Kasumi-1 (cell line): ENCODE data around the gene ANKS1A.

ENCODE experiments used
- DNase-seq, 2 experiments: peaks; one replicate each; lab custom pipeline; 2025; lab: John Stamatoyannopoulos, UW

The ANKS1A gene

GRCh38 chr6:35071347-35071994, 182.4 kb downstream of the ANKS1A start:
- DNase-seq: no peak

GRCh38 chr6:35072051-35072697, 183.1 kb downstream of the ANKS1A start:
- DNase-seq: no peak

- DNase-seq: no peak
Measured at GRCh38 chr6:35072698-35073055, 183.6 kb downstream of the ANKS1A start.

GRCh38 chr6:35073211-35073610, 184.2 kb downstream of the ANKS1A start:
- DNase-seq: no peak

- DNase-seq: no peak
Measured at GRCh38 chr6:35073766-35074471, 184.9 kb downstream of the ANKS1A start.

GRCh38 chr6:35076997-35077712, 188.1 kb downstream of the ANKS1A start:
- no peak for DNase-seq

- no peak for DNase-seq
Measured at GRCh38 chr6:35077713-35078105, 188.7 kb downstream of the ANKS1A start.

GRCh38 chr6:35078226-35078850, 189.3 kb downstream of the ANKS1A start:
- DNase-seq: no peak

- no peak for DNase-seq
Measured at GRCh38 chr6:35078896-35079295, 189.8 kb downstream of the ANKS1A start.

- DNase-seq: no peak
Measured at GRCh38 chr6:35079311-35080000, 190.4 kb downstream of the ANKS1A start.

- DNase-seq: no peak
Measured at GRCh38 chr6:35080016-35080680, 191.1 kb downstream of the ANKS1A start.

- no peak for DNase-seq
Measured at GRCh38 chr6:35080821-35081425, 191.9 kb downstream of the ANKS1A start.

- DNase-seq: peak; percentile 93 to 95
Measured at GRCh38 chr6:35081426-35081851, 192.4 kb downstream of the ANKS1A start.

GRCh38 chr6:35082046-35082732, 193.1 kb downstream of the ANKS1A start:
- no peak for DNase-seq

GRCh38 chr6:35082733-35083403, 193.8 kb downstream of the ANKS1A start:
- DNase-seq: no peak

GRCh38 chr6:35083507-35083906, 194.5 kb downstream of the ANKS1A start:
- DNase-seq: no peak

- DNase-seq: no peak
Measured at GRCh38 chr6:35084041-35084491, 195.0 kb downstream of the ANKS1A start.

- DNase-seq: no peak
Measured at GRCh38 chr6:35084511-35085203, 195.6 kb downstream of the ANKS1A start.
